ENCODE data around the gene NEMP2.

NEMP2 gene

DNA sequence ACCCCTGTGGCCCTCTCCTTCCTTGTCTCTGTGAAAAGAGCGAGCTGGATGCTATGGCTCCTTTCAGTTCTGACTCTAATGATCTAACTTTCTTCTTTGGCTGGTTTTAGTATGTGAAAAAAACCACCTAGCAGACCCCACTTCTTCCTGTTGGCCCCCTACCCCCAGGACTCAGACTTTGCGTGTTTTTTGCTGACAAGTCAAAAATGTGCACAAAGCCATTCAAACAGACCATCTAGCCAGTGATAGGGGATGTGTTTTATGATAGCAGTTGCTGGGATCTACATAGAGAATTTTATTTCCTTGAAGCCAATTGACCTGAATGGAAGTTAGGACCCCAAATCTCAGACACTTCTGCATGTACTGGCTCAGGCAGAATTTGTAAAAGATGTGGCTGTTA is 77.3 kb downstream of the NEMP2 start:
- no peak for DNase-seq (ENCODE audit: low spot score)

DNA sequence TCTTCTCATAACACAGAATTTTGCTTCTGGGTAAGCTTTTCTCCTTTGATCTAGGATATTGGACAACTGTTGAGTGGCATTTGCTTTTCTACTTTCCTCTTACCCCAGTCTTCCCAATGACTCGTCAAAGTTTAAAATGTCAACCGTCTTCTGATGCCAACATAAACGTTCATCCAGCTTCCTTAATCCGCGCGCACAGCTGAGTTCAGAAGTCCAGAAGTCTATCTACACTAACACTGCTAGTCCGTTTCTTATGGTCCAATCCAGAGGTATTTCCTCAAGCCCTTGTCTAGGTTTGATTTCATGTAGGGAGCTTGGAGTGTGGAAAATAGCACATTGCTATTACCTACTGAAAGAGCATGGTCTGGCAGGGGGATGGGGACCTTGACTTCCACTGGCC is 77.7 kb downstream of the NEMP2 start:
- DNase-seq (ENCODE audit: low spot score) = no peak

DNA sequence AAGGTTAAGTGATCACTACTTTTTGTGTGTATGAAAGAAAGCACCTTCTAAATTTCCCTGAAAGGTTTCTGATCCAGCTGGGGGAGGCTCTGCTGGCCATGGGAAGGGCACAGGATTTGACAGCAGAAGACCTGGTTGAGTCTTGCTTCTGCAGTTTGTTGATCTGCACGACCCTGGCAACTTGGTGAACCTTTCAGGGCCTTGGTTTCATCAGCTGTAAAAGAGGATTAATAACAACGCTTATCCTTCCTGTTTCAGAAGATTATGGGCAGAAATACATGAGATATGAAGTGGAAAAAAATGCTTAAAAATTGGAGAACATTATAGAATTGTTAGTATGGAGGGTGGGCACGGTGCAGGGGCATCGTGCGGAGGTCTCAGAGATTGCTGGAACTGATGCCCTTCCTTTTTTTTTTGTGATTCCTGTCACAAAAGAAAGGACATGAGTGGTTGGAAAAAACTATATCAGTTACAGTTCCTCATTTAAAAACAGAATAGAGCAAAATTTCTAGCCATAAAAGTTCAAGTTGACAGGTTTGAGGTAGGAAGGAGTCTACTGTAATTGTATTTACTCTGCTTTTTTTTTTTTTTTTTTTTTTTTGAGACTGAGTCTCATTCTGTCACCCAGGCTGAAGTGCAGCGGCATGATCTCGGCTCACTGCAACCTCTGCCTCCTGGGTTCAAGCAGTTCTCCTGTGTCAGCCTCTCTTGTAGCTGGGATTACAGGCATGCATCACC is 79.0 kb downstream of the NEMP2 start:
- DNase-seq (ENCODE audit: low spot score) = no peak

DNA sequence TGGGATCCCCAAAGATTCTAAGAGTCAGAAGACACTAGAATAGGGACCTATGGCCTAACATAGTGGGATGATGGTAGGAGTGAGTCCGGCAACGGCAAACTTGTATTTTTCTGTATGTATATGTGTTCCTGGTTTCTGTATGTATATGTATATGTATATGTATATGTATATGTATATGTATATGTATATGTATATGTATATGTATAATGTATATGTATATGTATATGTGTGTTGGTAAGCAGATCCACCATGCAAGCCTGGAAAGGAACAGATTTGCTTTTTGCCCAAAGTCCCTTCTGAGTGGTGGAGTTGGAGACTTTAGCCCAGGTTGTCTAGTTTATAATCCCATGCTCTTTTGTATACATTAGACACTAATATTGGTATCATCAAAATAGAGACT is 79.7 kb downstream of the NEMP2 start:
- no peak for DNase-seq (ENCODE audit: low spot score)

Measured in left forelimb (tissue), 1 donor.